ENCODE measurements around the gene SSX7. TPM values are rescaled to one million over a fixed set of nuclear protein-coding genes. Genes with fewer than 3 reads are reported as not detected.
"Not testable (repeated sequence)": the region's sequence is repeated elsewhere in the genome, so short reads cannot be mapped to it uniquely, and the experiment has no call there.

SSX7 gene
- total RNA-seq, 1 experiment from 2014 or later = not detected

DNA sequence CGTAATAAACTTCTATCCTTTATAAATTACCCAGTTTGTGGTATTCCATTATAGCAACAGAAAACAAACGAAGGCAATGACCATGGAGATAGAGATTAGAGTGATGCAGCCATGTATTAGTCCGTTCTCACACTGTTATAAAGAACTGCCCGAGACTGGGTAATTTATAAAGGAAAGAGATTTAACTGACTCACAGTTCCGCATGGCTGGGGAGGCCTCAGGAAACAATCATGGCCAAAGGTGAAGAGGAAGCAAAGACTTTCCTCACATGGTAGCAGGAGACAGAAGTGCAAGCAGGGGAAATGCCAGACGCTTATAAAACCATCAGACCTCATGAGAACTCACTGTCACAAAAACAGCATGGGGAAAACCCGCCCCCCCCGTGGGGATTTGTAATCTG is 34.0 kb downstream of the SSX7 start:
- POLR2A ChIA-PET (ENCODE audit: unreplicated experiment) = not testable (repeated sequence)

DNA sequence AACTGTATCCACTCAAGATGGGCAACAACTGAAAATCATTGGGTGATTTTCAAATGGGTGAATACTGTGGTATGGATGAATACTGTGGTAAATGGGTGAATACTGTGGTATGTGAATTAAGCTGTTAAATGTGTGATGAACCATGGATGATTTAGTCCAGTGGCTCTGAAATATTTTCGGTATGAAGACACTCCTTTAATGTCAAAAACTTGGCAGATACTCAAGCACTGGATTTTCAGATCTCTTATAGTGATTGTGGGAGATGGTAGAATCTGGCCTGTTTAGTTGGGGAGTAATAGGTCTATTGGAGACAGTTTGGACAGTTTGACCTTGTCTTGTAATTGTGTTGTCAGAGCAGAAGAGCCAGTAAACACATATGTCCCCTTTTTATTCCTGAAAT is 45.7 kb downstream of the SSX7 start:
- Histone ChIP-seq H3K4me3 (ENCODE audit: low read length) (no peak overlapping the region), H3K27me3 (ENCODE audit: low read length) (peaks cover 20% of the 10 kb centered on the region), H3K79me2 (ENCODE audit: low read length) (no peaks in the 10 kb centered on the region), H3K36me3 (ENCODE audit: low read depth, low read length) (no peaks in the 10 kb centered on the region), H3F3A (ENCODE audit: low read length, unreplicated experiment) (no peaks in the 10 kb centered on the region), H3K4me1 (ENCODE audit: insufficient read depth, low read length) (no peaks in the 10 kb centered on the region), H3K27ac (ENCODE audit: low read length) (no peak overlapping the region), H2AFZ (ENCODE audit: low read length) (no peak overlapping the region), H3K9me3 (ENCODE audit: low read length) (no peaks in the 10 kb centered on the region), H4K20me1 (ENCODE audit: low read length) (no peaks in the 10 kb centered on the region), H3K4me2 (ENCODE audit: low read length) (no peak overlapping the region), H3K9me2 (replicated peaks; ENCODE audit: low read length) (no peaks in the 10 kb centered on the region), H3K9ac (ENCODE audit: low read length) (no peak overlapping the region)
- POLR2A ChIA-PET (ENCODE audit: unreplicated experiment) = no interaction called here
- TF ChIP-seq, protein P1, sequence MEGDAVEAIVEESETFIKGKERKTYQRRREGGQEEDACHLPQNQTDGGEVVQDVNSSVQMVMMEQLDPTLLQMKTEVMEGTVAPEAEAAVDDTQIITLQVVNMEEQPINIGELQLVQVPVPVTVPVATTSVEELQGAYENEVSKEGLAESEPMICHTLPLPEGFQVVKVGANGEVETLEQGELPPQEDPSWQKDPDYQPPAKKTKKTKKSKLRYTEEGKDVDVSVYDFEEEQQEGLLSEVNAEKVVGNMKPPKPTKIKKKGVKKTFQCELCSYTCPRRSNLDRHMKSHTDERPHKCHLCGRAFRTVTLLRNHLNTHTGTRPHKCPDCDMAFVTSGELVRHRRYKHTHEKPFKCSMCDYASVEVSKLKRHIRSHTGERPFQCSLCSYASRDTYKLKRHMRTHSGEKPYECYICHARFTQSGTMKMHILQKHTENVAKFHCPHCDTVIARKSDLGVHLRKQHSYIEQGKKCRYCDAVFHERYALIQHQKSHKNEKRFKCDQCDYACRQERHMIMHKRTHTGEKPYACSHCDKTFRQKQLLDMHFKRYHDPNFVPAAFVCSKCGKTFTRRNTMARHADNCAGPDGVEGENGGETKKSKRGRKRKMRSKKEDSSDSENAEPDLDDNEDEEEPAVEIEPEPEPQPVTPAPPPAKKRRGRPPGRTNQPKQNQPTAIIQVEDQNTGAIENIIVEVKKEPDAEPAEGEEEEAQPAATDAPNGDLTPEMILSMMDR (conservative IDR thresholded peaks at IDR 0.05; ENCODE audit: low read depth, low read length) = no peak
- TF ChIP-seq EZH2 (IDR thresholded peaks at IDR 0.05; ENCODE audit: low read length, unreplicated experiment) (no peak), EZH2phosphoT487 (IDR thresholded peaks at IDR 0.05; ENCODE audit: borderline replicate concordance, low read length) (no peak)
- CTCF ChIA-PET = no interaction called here
- ATAC-seq = no peak
- intact Hi-C loops (cut with micrococcal nuclease) = no loop called here
- no peak for DNase-seq
- no TSS peak for BruUV-seq (replicated peaks)

More for the DNA sequence above, 34.0 kb downstream of the SSX7 start:
- H3K9me2 ChIP-seq (replicated peaks; ENCODE audit: low read length); H4K20me1 ChIP-seq (ENCODE audit: low read length); H3K4me2 ChIP-seq (ENCODE audit: low read length); H3K36me3 ChIP-seq (ENCODE audit: low read depth, low read length); H3K4me3 ChIP-seq (ENCODE audit: low read length); H3K9me3 ChIP-seq (ENCODE audit: low read length); H3K9ac ChIP-seq (ENCODE audit: low read length); CTCF ChIA-PET; H3F3A ChIP-seq (ENCODE audit: low read length, unreplicated experiment); BruUV-seq (replicated peaks); ATAC-seq; DNase-seq; H2AFZ ChIP-seq (ENCODE audit: low read length); H3K27me3 ChIP-seq (ENCODE audit: low read length); H3K27ac ChIP-seq (ENCODE audit: low read length); intact Hi-C loops (cut with micrococcal nuclease); H3K79me2 ChIP-seq (ENCODE audit: low read length); H3K4me1 ChIP-seq (ENCODE audit: insufficient read depth, low read length): not testable (repeated sequence)

DNA sequence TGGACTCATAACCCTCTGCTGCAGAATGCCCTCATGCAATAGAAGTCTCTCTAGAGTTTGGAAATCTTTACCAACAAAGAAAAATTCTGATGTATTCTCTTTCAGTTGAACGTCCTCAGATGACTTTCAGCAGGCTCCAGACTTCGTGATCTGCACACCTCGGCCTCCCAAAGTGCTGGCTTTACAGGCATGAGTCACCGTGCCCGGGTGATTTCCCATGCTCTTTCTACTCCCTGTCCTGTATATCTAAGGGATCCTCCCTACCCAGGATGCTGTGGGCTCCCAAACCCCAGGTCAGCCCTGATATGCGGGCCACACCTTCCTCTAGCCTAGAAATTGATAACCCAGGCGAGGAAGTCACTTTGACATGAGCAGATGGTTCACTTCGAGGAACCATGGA is 51.5 kb downstream of the SSX7 start:
- H3K4me1 ChIP-seq (ENCODE audit: insufficient read depth, low read length); H3K4me2 ChIP-seq (ENCODE audit: low read length); H3K36me3 ChIP-seq (ENCODE audit: low read depth, low read length); H3K9ac ChIP-seq (ENCODE audit: low read length); H3K79me2 ChIP-seq (ENCODE audit: low read length); H3K27ac ChIP-seq (ENCODE audit: low read length); H3F3A ChIP-seq (ENCODE audit: low read length, unreplicated experiment); POLR2A ChIA-PET (ENCODE audit: unreplicated experiment); H3K4me3 ChIP-seq (ENCODE audit: low read length); intact Hi-C loops (cut with micrococcal nuclease); H4K20me1 ChIP-seq (ENCODE audit: low read length); ATAC-seq; H3K9me3 ChIP-seq (ENCODE audit: low read length); H2AFZ ChIP-seq (ENCODE audit: low read length); BruUV-seq (replicated peaks); DNase-seq; CTCF ChIA-PET; H3K9me2 ChIP-seq (replicated peaks; ENCODE audit: low read length): not testable (repeated sequence)
- H3K27me3 ChIP-seq (ENCODE audit: low read length) = peaks cover 18% of the 10 kb centered on the region

DNA sequence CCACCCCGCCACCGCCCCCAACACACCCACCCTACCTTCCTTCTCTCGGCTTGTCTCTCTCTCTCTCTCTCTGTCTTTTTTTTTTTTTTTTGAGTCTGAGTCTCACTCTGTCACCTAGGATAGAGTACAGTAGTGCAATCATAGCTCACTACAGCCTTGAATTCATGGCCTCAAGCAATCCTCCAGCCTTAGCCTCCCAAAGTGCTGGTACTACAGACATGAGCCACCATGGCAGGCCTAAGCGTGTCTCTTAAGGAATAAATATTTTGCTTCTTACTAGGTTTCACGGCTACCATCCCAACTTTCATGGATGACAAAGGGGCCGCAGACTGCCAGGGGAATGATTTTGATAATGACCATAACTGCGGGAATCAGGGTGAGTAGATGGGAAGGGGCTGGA is 55.8 kb downstream of the SSX7 start:
- Histone ChIP-seq H3F3A (ENCODE audit: low read length, unreplicated experiment) (no peaks in the 10 kb centered on the region), H3K9ac (ENCODE audit: low read length) (no peak overlapping the region), H3K4me2 (ENCODE audit: low read length) (no peak overlapping the region), H3K27ac (ENCODE audit: low read length) (no peak overlapping the region), H3K36me3 (ENCODE audit: low read depth, low read length) (no peaks in the 10 kb centered on the region), H3K27me3 (ENCODE audit: low read length) (no peaks in the 10 kb centered on the region), H2AFZ (ENCODE audit: low read length) (no peak overlapping the region), H3K79me2 (ENCODE audit: low read length) (no peaks in the 10 kb centered on the region), H3K9me2 (replicated peaks; ENCODE audit: low read length) (no peaks in the 10 kb centered on the region), H4K20me1 (ENCODE audit: low read length) (no peaks in the 10 kb centered on the region), H3K4me3 (ENCODE audit: low read length) (no peak overlapping the region), H3K9me3 (ENCODE audit: low read length) (no peaks in the 10 kb centered on the region), H3K4me1 (ENCODE audit: insufficient read depth, low read length) (no peaks in the 10 kb centered on the region)
- ChIA-PET CTCF (no interaction called here), POLR2A (ENCODE audit: unreplicated experiment) (no interaction called here)
- DNase-seq (no peak), ATAC-seq (no peak)
- intact Hi-C loops (cut with micrococcal nuclease) = no loop called here
- TF ChIP-seq EZH2phosphoT487 (IDR thresholded peaks at IDR 0.05; ENCODE audit: borderline replicate concordance, low read length) (no peak), EZH2 (IDR thresholded peaks at IDR 0.05; ENCODE audit: low read length, unreplicated experiment) (no peak)
- TF ChIP-seq, protein P1 (conservative IDR thresholded peaks at IDR 0.05; ENCODE audit: low read depth, low read length) = no peak
- BruUV-seq (replicated peaks) = no TSS peak

All from PC-3 (cell line).